Endothelial cell of umbilical vein (primary cell): ENCODE results near the gene ZFYVE28. TPM values are rescaled to one million over a fixed set of nuclear protein-coding genes. Genes with fewer than 3 reads are reported as not detected.

Experiments used
- BruUV-seq: library from RNA; stranded (reverse); fragments of 400-500 nt; replicated peaks from 2 replicates; lab custom pipeline; 2021; lab: Mats Ljungman, UMichigan
- CTCF ChIA-PET: fragments of 300-600, 350-600 bp; sonication (Branson Sonifier 250); formaldehyde crosslinking; loops from one replicate; lab custom pipeline; 2021; ENCODE audit warnings: antibody characterized with exemption, inconsistent platforms; lab: Charles Lee
- POLR2A ChIA-PET: fragments of 300-600, 350-600 bp; sonication (Branson Sonifier 250); formaldehyde crosslinking; loops from one replicate; lab custom pipeline; 2021; ENCODE audit warnings: antibody characterized with exemption, inconsistent platforms; lab: Charles Lee
- DNase-seq: peaks from one replicate; pipeline ENCODE4 v3.0.0-alpha.2; 2011; ENCODE audit warnings: low read depth, low spot score
- FAIRE-seq: peaks from 2 replicates; lab custom pipeline; 2011; peaks lifted over from hg19 to GRCh38; lab: Jason Lieb, UNC
- H2AFZ ChIP-seq: 2 replicates; pipeline ENCODE4 v1.6.0; 2012; ENCODE audit warnings: low read depth, low read length, control low read depth, inconsistent platforms
- H3K27ac ChIP-seq: 2 replicates; pipeline ENCODE4 v1.5.1; 2011; ENCODE audit warnings: low read depth, mild to moderate bottlenecking, control low read depth, low read length, moderate library complexity; ENCODE audit not compliant: insufficient read depth
- H3K27me3 ChIP-seq, 2 experiments: 2 replicates each; pipeline versions ENCODE4 v1.6.0 to v1.6.1; 2011; ENCODE audit warnings: low read length in 2 of 2, mixed read lengths in 1 of 2; ENCODE audit not compliant: control insufficient read depth in 2 of 2, insufficient read depth in 2 of 2
- H3K36me3 ChIP-seq, 2 experiments: 2 replicates in 1 of 2; 3 replicates in 1 of 2; pipeline ENCODE4 v1.5.1; 2011; ENCODE audit warnings: low read length in 2 of 2, mild to moderate bottlenecking in 1 of 2, moderate library complexity in 1 of 2; ENCODE audit not compliant: control insufficient read depth in 2 of 2, insufficient read depth in 2 of 2; ENCODE audit errors: extremely low read depth in 1 of 2
- H3K4me1 ChIP-seq: 3 replicates; pipeline ENCODE4 v1.5.1; 2011; ENCODE audit warnings: mild to moderate bottlenecking, low read length; ENCODE audit not compliant: control insufficient read depth, insufficient read depth; ENCODE audit errors: extremely low read depth
- H3K4me2 ChIP-seq: 2 replicates; pipeline ENCODE4 v1.6.1; 2011; ENCODE audit warnings: low read length, control low read depth, mixed read lengths; ENCODE audit not compliant: insufficient read depth
- H3K4me3 ChIP-seq, 3 experiments: fragments of 200-600 bp in 1 of 3; sonication (generic), shearing (Covaris generic) in 1 of 3; replicated peaks in 1 of 3; 2 replicates each; pipeline ENCODE4 v1.5.1; 2011 to 2016; ENCODE audit warnings: control low read depth in 3 of 3, low read length in 3 of 3, mild to moderate bottlenecking in 2 of 3, inconsistent platforms in 1 of 3, low read depth in 1 of 3, moderate library complexity in 1 of 3; ENCODE audit not compliant: insufficient read depth in 1 of 3
- H3K79me2 ChIP-seq: 2 replicates; pipeline ENCODE4 v1.6.0; 2012; ENCODE audit warnings: low read length, inconsistent platforms; ENCODE audit not compliant: control insufficient read depth, insufficient read depth
- H3K9ac ChIP-seq: replicated peaks from 2 replicates; pipeline ENCODE3; 2011; ENCODE audit warnings: low read length, control low read depth; ENCODE audit not compliant: insufficient read depth; ENCODE audit errors: extremely low read depth
- H3K9me1 ChIP-seq: replicated peaks from 3 replicates; pipeline ENCODE4 v1.6.0; 2011; ENCODE audit warnings: mild to moderate bottlenecking, low read length; ENCODE audit not compliant: control insufficient read depth, insufficient read depth; ENCODE audit errors: extremely low read depth
- H3K9me3 ChIP-seq: replicated peaks from 2 replicates; pipeline ENCODE4 v1.5.1; 2012; ENCODE audit warnings: low read length, inconsistent platforms; ENCODE audit not compliant: control insufficient read depth, insufficient read depth
- H4K20me1 ChIP-seq: replicated peaks from 2 replicates; pipeline ENCODE3; 2011; ENCODE audit warnings: mild to moderate bottlenecking, low read length; ENCODE audit not compliant: control insufficient read depth, insufficient read depth; ENCODE audit errors: extremely low read depth
- CTCF ChIP-seq, 2 donors: IDR thresholded peaks; 1 replicate in 1 of 2; 2 replicates in 1 of 2; pipeline ENCODE4 v1.5.1; 2011; ENCODE audit warnings: low read length in 2 of 2, mild to moderate bottlenecking in 2 of 2, moderate library complexity in 2 of 2, control low read depth in 1 of 2, inconsistent platforms in 1 of 2, low read depth in 1 of 2; ENCODE audit not compliant: insufficient read depth in 1 of 2; ENCODE audit errors: extremely low read depth in 1 of 2
- EZH2 ChIP-seq: IDR thresholded peaks from 2 replicates; pipeline ENCODE4 v1.6.1; 2012; ENCODE audit warnings: borderline replicate concordance, low read depth, mild to moderate bottlenecking, moderate library complexity, low read length, inconsistent platforms; ENCODE audit not compliant: severe bottlenecking
- JUN ChIP-seq: IDR thresholded peaks from 2 replicates; pipeline ENCODE4 v1.6.1; 2011; ENCODE audit warnings: borderline replicate concordance, low read depth; ENCODE audit not compliant: insufficient read length, insufficient read depth
- MAX ChIP-seq: IDR thresholded peaks from 2 replicates; pipeline ENCODE4 v1.6.1; 2011; ENCODE audit not compliant: insufficient read depth, insufficient read length
- dilution Hi-C: fragments of 300-500 bp; cut with MboI; formaldehyde crosslinking; loops from one replicate; pipeline ENCODE4 v1.15.0; 2019; ENCODE audit warnings: low sequenced_read_pairs; ENCODE audit not compliant: extremely low pct_ligation_motif_present
- intact Hi-C: fragments of 100-400 bp; cut with micrococcal nuclease; formaldehyde crosslinking; loops from one replicate; pipeline ENCODE4 v1.10.0; 2022
- polyA plus RNA-seq, 4 experiments: library from polyadenylated mRNA; depleted of rRNA in 3 of 4; stranded (reverse) in 3 of 4; unstranded in 1 of 4; fragments of >200 nt; gene quantifications; 2 replicates each; pipeline versions ENCODE4 v1.2.1 to v1.2.3, GENCODE V29; 2011 to 2012; ENCODE audit warnings: missing spikeins in 1 of 4
- total RNA-seq: library from RNA; stranded (reverse); gene quantifications from 2 replicates; pipeline ENCODE4 v1.2.3, GENCODE V29; 2021

The ZFYVE28 gene
- total and polyA plus RNA-seq, 2 donors (not counting 3 experiments of a cell fraction or from before 2014, with no cell fraction given) = 5.8 to 7.1 TPM

- dilution Hi-C loops (no loop called here), intact Hi-C loops (no loop called here)
- FAIRE-seq = no peak
- no peak overlapping the region for H3K27ac ChIP-seq
- no TSS peak for BruUV-seq
- H4K20me1 ChIP-seq = no peaks in the 10 kb centered on the region
- H3K4me3 ChIP-seq = no peak overlapping the region
- no peaks in the 10 kb centered on the region for H3K36me3 ChIP-seq
- H3K9me3 ChIP-seq = no peaks in the 10 kb centered on the region
- H3K79me2 ChIP-seq = no peaks in the 10 kb centered on the region
- no peak overlapping the region for H3K9ac ChIP-seq
- no peak for DNase-seq
- H3K27me3 ChIP-seq = no peaks in the 10 kb centered on the region
- no peak overlapping the region for H2AFZ ChIP-seq
- H3K9me1 ChIP-seq = peaks cover 2% of the 10 kb centered on the region
- no peak overlapping the region for H3K4me2 ChIP-seq
- H3K4me1 ChIP-seq = no peaks in the 10 kb centered on the region
- POLR2A ChIA-PET = no interaction called here
- CTCF ChIA-PET = interaction anchor here (2.6 kb wide), 1 partner anchor 133 kb away, joined by 13 read pairs; no protein-coding TSS in a partner anchor
- no peak for TF ChIP-seq JUN
- no peak for TF ChIP-seq CTCF (IDR thresholded peaks at IDR 0.05; ENCODE audit: extremely low read depth in 1 of 2, insufficient read depth in 1 of 2, low read depth in 1 of 2, low read length in 2 of 2)
- TF ChIP-seq MAX = no peak
- TF ChIP-seq EZH2 = no peak
Observed at GRCh38 chr4:2353222-2354107, 65.0 kb downstream of the ZFYVE28 start.
